Smooth muscle cell (in vitro differentiated cells): Measurements from ENCODE around the gene FHOD1. TPM values are rescaled to one million over a fixed set of nuclear protein-coding genes. Genes with fewer than 3 reads are reported as not detected.

Source experiments
- DNase-seq: peaks from one replicate; lab custom pipeline; 2025; ENCODE audit not compliant: unreplicated experiment; lab: John Stamatoyannopoulos, UW
- H2AFZ ChIP-seq: fragments of 200-600 bp; sonication (generic); 2 replicates; pipeline ENCODE4 v1.6.0; 2016; ENCODE audit warnings: antibody characterized with exemption, low read depth, mild to moderate bottlenecking
- H3F3A ChIP-seq: fragments of 200-600 bp; sonication (generic); 2 replicates; pipeline ENCODE4 v1.6.0; 2017; ENCODE audit warnings: antibody characterized with exemption, low read depth
- H3K27ac ChIP-seq: fragments of 200-600 bp; sonication (generic); 2 replicates; pipeline ENCODE4 v1.5.1; 2016; ENCODE audit warnings: low read depth, mild to moderate bottlenecking
- H3K27me3 ChIP-seq: fragments of 200-600 bp; sonication (generic); 2 replicates; pipeline ENCODE4 v1.6.1; 2016; ENCODE audit warnings: low read depth, mild to moderate bottlenecking
- H3K36me3 ChIP-seq: fragments of 200-600 bp; sonication (generic); 2 replicates; pipeline ENCODE4 v1.5.1; 2016; ENCODE audit warnings: low read depth
- H3K4me1 ChIP-seq: fragments of 200-600 bp; sonication (generic); 2 replicates; pipeline ENCODE4 v1.5.1; 2016; ENCODE audit warnings: low read depth
- H3K4me2 ChIP-seq: fragments of 200-600 bp; sonication (generic); 2 replicates; pipeline ENCODE4 v1.6.0; 2016; ENCODE audit warnings: mild to moderate bottlenecking
- H3K4me3 ChIP-seq: fragments of 200-600 bp; sonication (generic); 2 replicates; pipeline ENCODE4 v1.5.1; 2016; ENCODE audit warnings: mild to moderate bottlenecking
- H3K79me2 ChIP-seq: fragments of 200-600 bp; sonication (generic); 2 replicates; pipeline ENCODE4 v1.6.0; 2016; ENCODE audit warnings: low read depth, mild to moderate bottlenecking
- H3K9ac ChIP-seq: fragments of 200-600 bp; sonication (generic); 2 replicates; pipeline ENCODE4 v1.6.0; 2016; ENCODE audit warnings: low read depth
- H3K9me3 ChIP-seq: fragments of 200-600 bp; sonication (generic); replicated peaks from 2 replicates; pipeline ENCODE4 v1.5.1; 2016; ENCODE audit warnings: low read depth
- H4K20me1 ChIP-seq: fragments of 200-600 bp; sonication (generic); 2 replicates; pipeline ENCODE4 v1.6.0; 2016; ENCODE audit warnings: low read depth
- CTCF ChIP-seq: fragments of 200-600 bp; sonication (generic); IDR thresholded peaks from 2 replicates; pipeline ENCODE4 v1.5.1; 2017; ENCODE audit warnings: borderline replicate concordance, mild to moderate bottlenecking, antibody characterized with exemption; ENCODE audit not compliant: insufficient read depth, poor library complexity, severe bottlenecking
- WGBS: methylation state at CpG from one replicate; pipeline ENCODE4 v1.1.7; 2016; ENCODE audit warnings: low lambda C conversion rate; 5-methylcytosine and 5-hydroxymethylcytosine counted together
- polyA plus RNA-seq: library from polyadenylated mRNA; unstranded; fragments of >200 nt; fragmentation: Nextera tagmentation; extraction: Ambion mirVana; gene quantifications from 2 replicates; pipeline ENCODE4 v1.2.1, GENCODE V29; 2016
- total RNA-seq: library from RNA; depleted of rRNA; stranded (reverse); fragments of >200 nt; gene quantifications from 2 replicates; pipeline ENCODE4 v1.2.3, GENCODE V29; 2014

The FHOD1 gene
- total and polyA plus RNA-seq, 2 experiments from 2014 or later: 16.0 to 23.3 TPM

- no peak overlapping the region for H3K4me2 ChIP-seq
- H3K27ac ChIP-seq: no peak overlapping the region
- no peak overlapping the region for H3K9ac ChIP-seq
- TF ChIP-seq CTCF: no peak
- no peak overlapping the region for H3K4me3 ChIP-seq
- H3K4me1 ChIP-seq: peaks cover 18% of the 10 kb centered on the region
- H3F3A ChIP-seq: no peaks in the 10 kb centered on the region
- peaks cover 27% of the 10 kb centered on the region for H3K79me2 ChIP-seq
- H3K9me3 ChIP-seq: no peaks in the 10 kb centered on the region
- no peak for DNase-seq
- peaks cover 18% of the 10 kb centered on the region for H4K20me1 ChIP-seq
- 74% methylated on average over 13 of the region's 13 CpGs for WGBS
- no peaks in the 10 kb centered on the region for H3K36me3 ChIP-seq
- H2AFZ ChIP-seq: no peak overlapping the region
- H3K27me3 ChIP-seq: no peaks in the 10 kb centered on the region
Measured at GRCh38 chr16:67190448-67191399, 56.6 kb downstream of the FHOD1 start.

GRCh38 chr16:67190041-67190440 lies 57.2 kb downstream of the FHOD1 start, which contains the start of gene EXOC3L1:
Gene EXOC3L1, minus strand, starts transcription at chr16:67190136. Its CDS starts 460 bp downstream, at chr16:67189676.
- H3K27me3 ChIP-seq: no peaks in the 10 kb centered on the region
- no peak for DNase-seq
- H3K4me2 ChIP-seq: no peak within 1 kb of the TSS
- H3K79me2 ChIP-seq: peaks cover 27% of the 10 kb centered on the region
- H4K20me1 ChIP-seq: peaks cover 19% of the 10 kb centered on the region
- no peak within 1 kb of the TSS for H3K27ac ChIP-seq
- H3K9ac ChIP-seq: no peak within 1 kb of the TSS
- no peak within 1 kb of the TSS for H2AFZ ChIP-seq
- no peaks in the 10 kb centered on the region for H3F3A ChIP-seq
- TF ChIP-seq CTCF: no peak
- peaks cover 18% of the 10 kb centered on the region for H3K4me1 ChIP-seq
- 52% methylated on average over 4 of the region's 6 CpGs for WGBS
- H3K36me3 ChIP-seq: no peaks in the 10 kb centered on the region
- H3K9me3 ChIP-seq: no peaks in the 10 kb centered on the region
- H3K4me3 ChIP-seq: no peak within 1 kb of the TSS

GRCh38 chr16:67188798-67189197 lies 58.5 kb downstream of the FHOD1 start:
- H3K4me3 ChIP-seq: no peak overlapping the region
- no peak overlapping the region for H3K4me2 ChIP-seq
- peaks cover 22% of the 10 kb centered on the region for H4K20me1 ChIP-seq
- no peak overlapping the region for H2AFZ ChIP-seq
- WGBS: 97% methylated on average over 15 of the region's 15 CpGs
- no peaks in the 10 kb centered on the region for H3K9me3 ChIP-seq
- H3K9ac ChIP-seq: no peak overlapping the region
- TF ChIP-seq CTCF: no peak
- no peak for DNase-seq
- H3K27me3 ChIP-seq: no peaks in the 10 kb centered on the region
- no peak overlapping the region for H3K27ac ChIP-seq
- no peaks in the 10 kb centered on the region for H3K36me3 ChIP-seq
- peaks cover 21% of the 10 kb centered on the region for H3K79me2 ChIP-seq
- no peaks in the 10 kb centered on the region for H3F3A ChIP-seq
- peaks cover 26% of the 10 kb centered on the region for H3K4me1 ChIP-seq
